CD4-positive, alpha-beta T cell treated with Interleukin-21 for 1 hour (primary cell): ENCODE results near the gene LPP.

Experiments used
- DNase-seq: peaks from one replicate; pipeline ENCODE4 v3.0.0-alpha.2; 2020

Gene LPP

GRCh38 chr3:188875413-188875812 lies 721.5 kb downstream of the LPP start:
- DNase-seq, result no peak

- DNase-seq, result no peak
These were observed 722.4 kb downstream of the LPP start for GRCh38 chr3:188876370-188876769.

- DNase-seq, result no peak
These were observed 723.4 kb downstream of the LPP start for GRCh38 chr3:188877381-188877780.

GRCh38 chr3:188878076-188878475 lies 724.1 kb downstream of the LPP start:
- DNase-seq, result no peak

- DNase-seq, result no peak
These were observed 728.1 kb downstream of the LPP start for GRCh38 chr3:188881954-188882641.

GRCh38 chr3:188884299-188885043 lies 730.5 kb downstream of the LPP start:
- DNase-seq, result no peak

GRCh38 chr3:188888321-188889053 lies 734.5 kb downstream of the LPP start:
- DNase-seq, result no peak

GRCh38 chr3:188889054-188889491 lies 735.1 kb downstream of the LPP start:
- DNase-seq, result no peak

- DNase-seq, result no peak
These were observed 736.8 kb downstream of the LPP start for GRCh38 chr3:188890572-188891270.

GRCh38 chr3:188899881-188900280 lies 745.9 kb downstream of the LPP start:
- DNase-seq, result no peak

- no peak for DNase-seq
These were observed 746.5 kb downstream of the LPP start for GRCh38 chr3:188900421-188900951.

- no peak for DNase-seq
These were observed 747.2 kb downstream of the LPP start for GRCh38 chr3:188901126-188901525.

GRCh38 chr3:188901671-188902287 lies 747.8 kb downstream of the LPP start:
- no peak for DNase-seq

GRCh38 chr3:188904670-188905069 lies 750.7 kb downstream of the LPP start:
- no peak for DNase-seq

- no peak for DNase-seq
These were observed 751.6 kb downstream of the LPP start for GRCh38 chr3:188905547-188905946.

- no peak for DNase-seq
These were observed 752.3 kb downstream of the LPP start for GRCh38 chr3:188906236-188906635.

- DNase-seq, result no peak
These were observed 754.3 kb downstream of the LPP start for GRCh38 chr3:188908002-188908850.

- DNase-seq, result no peak
These were observed 757.3 kb downstream of the LPP start for GRCh38 chr3:188911026-188911850.

- no peak for DNase-seq
These were observed 759.1 kb downstream of the LPP start for GRCh38 chr3:188913084-188913483.

GRCh38 chr3:188914552-188914951 lies 760.6 kb downstream of the LPP start:
- no peak for DNase-seq
